A549 (cell line): Measurements from ENCODE around the gene EFHD1. TPM values are rescaled to one million over a fixed set of nuclear protein-coding genes. Genes with fewer than 3 reads are reported as not detected.

ENCODE experiments used
- ATAC-seq, 2 experiments: fragments of 200-7000 bp in 1 of 2; fragments of >200 bp in 1 of 2; cut with Nextera tagmentation in 1 of 2; cut with Tn5 transposase in 1 of 2; 3 replicates each; pipeline versions ENCODE4 v1.8.0 to v1.9.1; 2018 to 2020; ENCODE audit warnings: mild to moderate bottlenecking in 1 of 2, moderate library complexity in 1 of 2
- CTCF ChIA-PET: fragments of 300-600 bp; sonication (Branson Sonifier 250); formaldehyde crosslinking; extraction: SDS; loops from one replicate; lab custom pipeline; 2021; ENCODE audit warnings: antibody characterized with exemption, inconsistent platforms; lab: Yijun Ruan, JAX
- POLR2A ChIA-PET: fragments of 350-600 bp; formaldehyde crosslinking; extraction: SDS; loops from one replicate; lab custom pipeline; 2021; ENCODE audit warnings: antibody characterized with exemption, inconsistent platforms; lab: Yijun Ruan, JAX
- DNase-seq, 2 experiments: peaks; one replicate each; pipeline versions ENCODE4 v3.0.0 to v3.0.0-alpha.2; 2011 to 2016; ENCODE audit warnings: low read depth in 1 of 2, low spot score in 1 of 2
- FAIRE-seq: peaks from 2 replicates; lab custom pipeline; 2011; peaks lifted over from hg19 to GRCh38; lab: Jason Lieb, UNC
- H3K27ac ChIP-seq, 2 experiments: fragments of >200 bp; sonication (Bioruptor Twin); formaldehyde crosslinking; 3 replicates each; pipeline ENCODE4 v1.5.1; 2016 to 2017
- H3K4me1 ChIP-seq: fragments of >200 bp; sonication (Bioruptor Twin); formaldehyde crosslinking; 3 replicates; pipeline ENCODE4 v1.6.1; 2016
- H3K4me2 ChIP-seq: fragments of >200 bp; sonication (Bioruptor Twin); formaldehyde crosslinking; 3 replicates; pipeline ENCODE4 v1.6.1; 2016
- H3K4me3 ChIP-seq: fragments of >200 bp; sonication (Bioruptor Twin); formaldehyde crosslinking; 3 replicates; pipeline ENCODE4 v1.5.1; 2016
- H3K9me3 ChIP-seq: fragments of >200 bp; sonication (Bioruptor Twin); formaldehyde crosslinking; 3 replicates; pipeline ENCODE4 v1.6.1; 2016
- BHLHE40 ChIP-seq: IDR thresholded peaks from 2 replicates; pipeline ENCODE4 v1.6.1; 2012; ENCODE audit warnings: low read depth, low read length, inconsistent platforms
- CEBPB ChIP-seq, 2 experiments: fragments of >200 bp in 1 of 2; sonication (Bioruptor Twin) in 1 of 2; formaldehyde crosslinking in 1 of 2; IDR thresholded peaks; 2 replicates each; pipeline ENCODE4 v1.6.1; 2012 to 2016
- CHD2 ChIP-seq: fragments of 150-350 bp; IDR thresholded peaks from 2 replicates; pipeline ENCODE4 v1.6.1; 2014; ENCODE audit warnings: low read length; ENCODE audit not compliant: partially characterized antibody
- CHD4 ChIP-seq: fragments of 200-600 bp; sonication (generic); IDR thresholded peaks from 2 replicates; pipeline ENCODE4 v1.6.1; 2016; ENCODE audit warnings: antibody characterized with exemption, mild to moderate bottlenecking, borderline replicate concordance
- EHF ChIP-seq: fragments of 250-450 bp; sonication (Bioruptor Pico); IDR thresholded peaks from 2 replicates; pipeline ENCODE4 v1.5.0; 2020; ENCODE audit warnings: mild to moderate bottlenecking
- HDAC2 ChIP-seq: fragments of 200-600 bp; sonication (generic); IDR thresholded peaks from 2 replicates; pipeline ENCODE4 v1.6.1; 2016
- HOXB13 ChIP-seq: fragments of 250-450 bp; sonication (Bioruptor Pico); IDR thresholded peaks from 2 replicates; pipeline ENCODE4 v1.5.0; 2020; ENCODE audit warnings: low read depth, mild to moderate bottlenecking, moderate library complexity
- JUNB ChIP-seq: fragments of >200 bp; sonication (Bioruptor Twin); formaldehyde crosslinking; IDR thresholded peaks from 2 replicates; pipeline ENCODE4 v1.6.1; 2016
- KDM1A ChIP-seq: fragments of 200-600 bp; sonication (generic); IDR thresholded peaks from 2 replicates; pipeline ENCODE4 v1.6.1; 2016; ENCODE audit warnings: low read depth, mild to moderate bottlenecking
- KDM5A ChIP-seq: fragments of 200-600 bp; sonication (generic); IDR thresholded peaks from 2 replicates; pipeline ENCODE4 v1.6.1; 2016; ENCODE audit warnings: antibody characterized with exemption, mild to moderate bottlenecking
- NFE2L2 ChIP-seq: fragments of 150-350 bp; conservative IDR thresholded peaks from 2 replicates; pipeline ENCODE4 v1.6.1; 2014; ENCODE audit warnings: low read length
- PHF8 ChIP-seq: fragments of 200-600 bp; sonication (generic); IDR thresholded peaks from 2 replicates; pipeline ENCODE4 v1.6.1; 2016; ENCODE audit warnings: low read depth, mild to moderate bottlenecking, antibody characterized with exemption, moderate library complexity, borderline replicate concordance
- RARB ChIP-seq: fragments of 250-450 bp; sonication (Bioruptor Pico); IDR thresholded peaks from 2 replicates; pipeline ENCODE4 v1.8.0; 2021; ENCODE audit warnings: mild to moderate bottlenecking, moderate library complexity
- RNF2 ChIP-seq: fragments of 200-600 bp; sonication (generic); IDR thresholded peaks from 2 replicates; pipeline ENCODE4 v1.6.1; 2016; ENCODE audit warnings: low read depth, mild to moderate bottlenecking, antibody characterized with exemption, moderate library complexity, borderline replicate concordance
- SREBF2 ChIP-seq: fragments of 450-650 bp; IDR thresholded peaks from 2 replicates; pipeline ENCODE4 v1.6.1; 2014; ENCODE audit warnings: mild to moderate bottlenecking, moderate library complexity
- ZC3H11A ChIP-seq: fragments of 450-650 bp; IDR thresholded peaks from 2 replicates; pipeline ENCODE4 v1.6.1; 2014; ENCODE audit warnings: antibody characterized with exemption, mild to moderate bottlenecking
- ZNF302 ChIP-seq: fragments of 250-450 bp; sonication (Bioruptor Pico); IDR thresholded peaks from 2 replicates; pipeline ENCODE4 v1.9.0; 2021; ENCODE audit warnings: inconsistent platforms, mild to moderate bottlenecking, moderate library complexity
- ZSCAN20 ChIP-seq: fragments of 250-450 bp; sonication (Bioruptor Pico); IDR thresholded peaks from 2 replicates; pipeline ENCODE4 v1.8.0; 2022; ENCODE audit warnings: mild to moderate bottlenecking, moderate library complexity
- WGBS: methylation state at CpG from one replicate; pipeline ENCODE4 v1.1.6; 2017; ENCODE audit errors: missing lambda C conversion rate; 5-methylcytosine and 5-hydroxymethylcytosine counted together
- polyA plus RNA-seq, 4 experiments: library from polyadenylated mRNA; depleted of rRNA in 3 of 4; stranded (reverse); fragments of >200 nt; fragmentation: RNase III in 1 of 4; extraction: RNeasy Plus Mini Kit Qiagen cat#74134 plus additional on column Dnase treatment in 1 of 4; gene quantifications; 2 replicates in 3 of 4; 3 replicates in 1 of 4; pipeline ENCODE4 v1.2.3, GENCODE V29; 2011 to 2017
- TF ChIP-seq, protein P1 (sequence below): fragments of 250-450 bp; sonication (Bioruptor Pico); IDR thresholded peaks from 2 replicates; pipeline ENCODE4 v1.5.0; 2020; ENCODE audit warnings: low read depth, mild to moderate bottlenecking, moderate library complexity
- TF ChIP-seq, protein P2 (sequence below): fragments of 250-450 bp; sonication (Bioruptor Pico); IDR thresholded peaks from 2 replicates; pipeline ENCODE4 v1.5.0; 2021; ENCODE audit warnings: mild to moderate bottlenecking, moderate library complexity, borderline replicate concordance
- TF ChIP-seq, protein P3 (sequence below): fragments of >200 bp; sonication (Bioruptor Twin); formaldehyde crosslinking; IDR thresholded peaks from 3 replicates; pipeline ENCODE4 v1.5.1; 2016
- TF ChIP-seq, protein P4 (sequence below): fragments of >200 bp; sonication (Bioruptor Twin); formaldehyde crosslinking; IDR thresholded peaks from 3 replicates; pipeline ENCODE4 v1.6.1; 2016
- TF ChIP-seq, protein P5 (sequence below): fragments of 150-350 bp; IDR thresholded peaks from 2 replicates; pipeline ENCODE4 v1.6.1; 2014; ENCODE audit warnings: low read depth, mild to moderate bottlenecking, low read length
- TF ChIP-seq, protein P6 (sequence below): IDR thresholded peaks from 2 replicates; pipeline ENCODE4 v1.6.1; 2012; ENCODE audit warnings: low read depth, borderline replicate concordance

The EFHD1 gene
- polyA plus RNA-seq, 2 of the 4 experiments (the other 2 are of a cell fraction): 1.5 to 2.3 TPM

DNA sequence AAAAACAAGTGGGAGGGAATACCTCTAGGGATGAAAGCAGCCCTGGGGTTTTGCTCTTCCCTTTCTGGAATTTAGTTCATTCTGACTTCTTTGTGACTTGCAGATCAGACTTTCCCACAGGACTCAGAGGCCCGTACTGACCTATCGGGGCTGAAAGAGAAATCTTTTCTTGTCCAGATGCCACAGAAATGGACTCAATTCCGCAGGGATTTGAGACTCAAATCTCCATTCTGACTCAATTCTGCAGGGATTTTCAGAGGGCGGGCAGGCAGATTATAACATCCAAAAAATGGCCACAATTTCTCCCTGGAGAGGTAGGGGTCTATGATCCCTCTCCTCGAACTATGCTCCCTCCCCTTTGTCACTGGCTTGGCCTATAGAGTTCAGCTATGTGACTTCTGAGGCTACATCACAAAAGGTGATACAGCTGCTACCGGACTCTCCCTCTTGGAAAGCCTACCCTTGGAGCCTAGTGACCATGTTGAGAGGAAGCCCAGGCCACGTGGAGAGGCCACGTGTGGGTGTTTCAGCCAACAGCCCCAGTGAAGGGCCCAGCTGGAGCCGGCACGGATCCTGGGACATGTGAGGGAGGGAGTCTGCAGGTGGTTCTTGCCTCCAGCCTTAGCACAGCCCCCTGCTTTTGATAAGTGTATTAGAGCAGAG lies 4.8 kb upstream of the EFHD1 start:
- no peak for DNase-seq
- CTCF ChIA-PET: no interaction called here

DNA sequence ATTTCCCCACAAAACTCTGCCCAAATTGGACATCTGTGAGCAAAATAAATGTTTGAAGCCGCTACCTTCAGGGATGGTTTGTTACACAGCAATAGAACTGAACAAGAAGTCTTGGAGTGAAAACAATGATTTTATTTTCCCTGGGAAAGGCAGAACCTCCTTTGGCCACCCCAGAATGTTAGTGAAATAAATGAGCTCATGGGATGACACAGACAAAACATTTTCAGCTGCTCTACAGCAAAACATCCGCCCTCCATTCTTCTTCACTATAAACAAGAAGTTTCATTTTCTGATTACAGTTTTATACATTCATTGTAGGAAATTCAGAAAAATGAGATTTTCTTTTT lies 4.3 kb upstream of the EFHD1 start:
- FAIRE-seq (no peak), ATAC-seq (no peak), DNase-seq (no peak)
- TF ChIP-seq, protein P1, sequence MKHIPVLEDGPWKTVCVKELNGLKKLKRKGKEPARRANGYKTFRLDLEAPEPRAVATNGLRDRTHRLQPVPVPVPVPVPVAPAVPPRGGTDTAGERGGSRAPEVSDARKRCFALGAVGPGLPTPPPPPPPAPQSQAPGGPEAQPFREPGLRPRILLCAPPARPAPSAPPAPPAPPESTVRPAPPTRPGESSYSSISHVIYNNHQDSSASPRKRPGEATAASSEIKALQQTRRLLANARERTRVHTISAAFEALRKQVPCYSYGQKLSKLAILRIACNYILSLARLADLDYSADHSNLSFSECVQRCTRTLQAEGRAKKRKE: no peak
- TF ChIP-seq, protein P2, sequence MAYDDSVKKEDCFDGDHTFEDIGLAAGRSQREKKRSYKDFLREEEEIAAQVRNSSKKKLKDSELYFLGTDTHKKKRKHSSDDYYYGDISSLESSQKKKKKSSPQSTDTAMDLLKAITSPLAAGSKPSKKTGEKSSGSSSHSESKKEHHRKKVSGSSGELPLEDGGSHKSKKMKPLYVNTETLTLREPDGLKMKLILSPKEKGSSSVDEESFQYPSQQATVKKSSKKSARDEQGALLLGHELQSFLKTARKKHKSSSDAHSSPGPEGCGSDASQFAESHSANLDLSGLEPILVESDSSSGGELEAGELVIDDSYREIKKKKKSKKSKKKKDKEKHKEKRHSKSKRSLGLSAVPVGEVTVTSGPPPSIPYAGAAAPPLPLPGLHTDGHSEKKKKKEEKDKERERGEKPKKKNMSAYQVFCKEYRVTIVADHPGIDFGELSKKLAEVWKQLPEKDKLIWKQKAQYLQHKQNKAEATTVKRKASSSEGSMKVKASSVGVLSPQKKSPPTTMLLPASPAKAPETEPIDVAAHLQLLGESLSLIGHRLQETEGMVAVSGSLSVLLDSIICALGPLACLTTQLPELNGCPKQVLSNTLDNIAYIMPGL: no peak
- TF ChIP-seq CEBPB (IDR thresholded peaks at IDR 0.05): no peak
- TF ChIP-seq, protein P3, sequence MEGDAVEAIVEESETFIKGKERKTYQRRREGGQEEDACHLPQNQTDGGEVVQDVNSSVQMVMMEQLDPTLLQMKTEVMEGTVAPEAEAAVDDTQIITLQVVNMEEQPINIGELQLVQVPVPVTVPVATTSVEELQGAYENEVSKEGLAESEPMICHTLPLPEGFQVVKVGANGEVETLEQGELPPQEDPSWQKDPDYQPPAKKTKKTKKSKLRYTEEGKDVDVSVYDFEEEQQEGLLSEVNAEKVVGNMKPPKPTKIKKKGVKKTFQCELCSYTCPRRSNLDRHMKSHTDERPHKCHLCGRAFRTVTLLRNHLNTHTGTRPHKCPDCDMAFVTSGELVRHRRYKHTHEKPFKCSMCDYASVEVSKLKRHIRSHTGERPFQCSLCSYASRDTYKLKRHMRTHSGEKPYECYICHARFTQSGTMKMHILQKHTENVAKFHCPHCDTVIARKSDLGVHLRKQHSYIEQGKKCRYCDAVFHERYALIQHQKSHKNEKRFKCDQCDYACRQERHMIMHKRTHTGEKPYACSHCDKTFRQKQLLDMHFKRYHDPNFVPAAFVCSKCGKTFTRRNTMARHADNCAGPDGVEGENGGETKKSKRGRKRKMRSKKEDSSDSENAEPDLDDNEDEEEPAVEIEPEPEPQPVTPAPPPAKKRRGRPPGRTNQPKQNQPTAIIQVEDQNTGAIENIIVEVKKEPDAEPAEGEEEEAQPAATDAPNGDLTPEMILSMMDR: no peak
- TF ChIP-seq, protein P4, sequence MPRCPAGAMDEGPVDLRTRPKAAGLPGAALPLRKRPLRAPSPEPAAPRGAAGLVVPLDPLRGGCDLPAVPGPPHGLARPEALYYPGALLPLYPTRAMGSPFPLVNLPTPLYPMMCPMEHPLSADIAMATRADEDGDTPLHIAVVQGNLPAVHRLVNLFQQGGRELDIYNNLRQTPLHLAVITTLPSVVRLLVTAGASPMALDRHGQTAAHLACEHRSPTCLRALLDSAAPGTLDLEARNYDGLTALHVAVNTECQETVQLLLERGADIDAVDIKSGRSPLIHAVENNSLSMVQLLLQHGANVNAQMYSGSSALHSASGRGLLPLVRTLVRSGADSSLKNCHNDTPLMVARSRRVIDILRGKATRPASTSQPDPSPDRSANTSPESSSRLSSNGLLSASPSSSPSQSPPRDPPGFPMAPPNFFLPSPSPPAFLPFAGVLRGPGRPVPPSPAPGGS: no peak
- no peak for TF ChIP-seq RNF2
- no peak for TF ChIP-seq JUNB
- no peak for TF ChIP-seq KDM1A
- no peak for TF ChIP-seq NFE2L2
- no peak for TF ChIP-seq PHF8
- no peak for TF ChIP-seq EHF (CRISPR knock-in tag)
- TF ChIP-seq CHD2: no peak
- no peak for TF ChIP-seq RARB (CRISPR knock-in tag)
- TF ChIP-seq HDAC2: no peak
- TF ChIP-seq, protein P5, sequence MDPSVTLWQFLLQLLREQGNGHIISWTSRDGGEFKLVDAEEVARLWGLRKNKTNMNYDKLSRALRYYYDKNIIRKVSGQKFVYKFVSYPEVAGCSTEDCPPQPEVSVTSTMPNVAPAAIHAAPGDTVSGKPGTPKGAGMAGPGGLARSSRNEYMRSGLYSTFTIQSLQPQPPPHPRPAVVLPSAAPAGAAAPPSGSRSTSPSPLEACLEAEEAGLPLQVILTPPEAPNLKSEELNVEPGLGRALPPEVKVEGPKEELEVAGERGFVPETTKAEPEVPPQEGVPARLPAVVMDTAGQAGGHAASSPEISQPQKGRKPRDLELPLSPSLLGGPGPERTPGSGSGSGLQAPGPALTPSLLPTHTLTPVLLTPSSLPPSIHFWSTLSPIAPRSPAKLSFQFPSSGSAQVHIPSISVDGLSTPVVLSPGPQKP: no peak
- TF ChIP-seq HOXB13 (CRISPR knock-in tag): no peak
- TF ChIP-seq ZC3H11A: no peak
- TF ChIP-seq SREBF2: no peak
- no peak for TF ChIP-seq KDM5A
- CTCF ChIA-PET: no interaction called here
- no peak overlapping the region for H3K4me2 ChIP-seq
- no peak overlapping the region for H3K27ac ChIP-seq
- H3K9me3 ChIP-seq: no peaks in the 10 kb centered on the region
- WGBS: 88% methylated on average over 2 of the region's 2 CpGs
- H3K4me1 ChIP-seq: peaks cover 22% of the 10 kb centered on the region
- H3K4me3 ChIP-seq: no peak overlapping the region
- POLR2A ChIA-PET: no interaction called here

More for the DNA sequence above, 4.8 kb upstream of the EFHD1 start:
- WGBS: 87% methylated on average over 10 of the region's 10 CpGs
- no peak overlapping the region for H3K27ac ChIP-seq
- no peak for FAIRE-seq
- H3K4me2 ChIP-seq: no peak overlapping the region
- no peaks in the 10 kb centered on the region for H3K9me3 ChIP-seq
- peaks cover 22% of the 10 kb centered on the region for H3K4me1 ChIP-seq
- TF ChIP-seq PHF8 (no peak), BHLHE40 (no peak), JUNB (no peak), ZNF302 (no peak), NFE2L2 (no peak), HDAC2 (no peak), CHD4 (no peak), EHF (CRISPR knock-in tag) (no peak), ZSCAN20 (CRISPR knock-in tag) (no peak)
- TF ChIP-seq, protein P3: no peak
- TF ChIP-seq, protein P6, sequence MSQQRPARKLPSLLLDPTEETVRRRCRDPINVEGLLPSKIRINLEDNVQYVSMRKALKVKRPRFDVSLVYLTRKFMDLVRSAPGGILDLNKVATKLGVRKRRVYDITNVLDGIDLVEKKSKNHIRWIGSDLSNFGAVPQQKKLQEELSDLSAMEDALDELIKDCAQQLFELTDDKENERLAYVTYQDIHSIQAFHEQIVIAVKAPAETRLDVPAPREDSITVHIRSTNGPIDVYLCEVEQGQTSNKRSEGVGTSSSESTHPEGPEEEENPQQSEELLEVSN: no peak
- no peak overlapping the region for H3K4me3 ChIP-seq
- POLR2A ChIA-PET: no interaction called here
- ATAC-seq: no peak
